Measurements from ENCODE around the gene ANXA5. TPM values are rescaled to one million over a fixed set of nuclear protein-coding genes. Genes with fewer than 3 reads are reported as not detected.

ANXA5 gene
- total RNA-seq, 2 donors from 2014 or later: 346 to 547 TPM

- no peak for DNase-seq (ENCODE audit: low spot score)
- intact Hi-C loops (cut with DNase I): loop anchor here in 1 of 2 donors (10.0 kb wide), 1 partner anchor 291 kb away; no protein-coding TSS in a partner anchor
Observed at GRCh38 chr4:121655320-121656268, 41.2 kb downstream of the ANXA5 start.

GRCh38 chr4:121654738-121655137 is 42.0 kb downstream of the ANXA5 start:
- no peak for DNase-seq (ENCODE audit: low spot score)
- intact Hi-C loops (cut with DNase I): loop anchor here in 1 of 2 donors (10.0 kb wide), 1 partner anchor 290 kb away; no protein-coding TSS in a partner anchor

- intact Hi-C loops (cut with DNase I): loop anchor here in 1 of 2 donors (10.0 kb wide), 1 partner anchor 289 kb away; no protein-coding TSS in a partner anchor
Observed at GRCh38 chr4:121653986-121654385, 42.8 kb downstream of the ANXA5 start.

GRCh38 chr4:121653214-121653613 is 43.6 kb downstream of the ANXA5 start:
- DNase-seq (ENCODE audit: low spot score): no peak
- intact Hi-C loops (cut with DNase I): loop anchor here in 1 of 2 donors (10.0 kb wide), 1 partner anchor 288 kb away; no protein-coding TSS in a partner anchor

More at GRCh38 chr4:121653986-121654385, 42.8 kb downstream of the ANXA5 start:
- DNase-seq (ENCODE audit: low spot score): no peak

GRCh38 chr4:121651597-121651996 is 45.2 kb downstream of the ANXA5 start:
- intact Hi-C loops (cut with DNase I): loop anchor here in 1 of 2 donors (10.0 kb wide), 1 partner anchor 287 kb away; no protein-coding TSS in a partner anchor
- DNase-seq (ENCODE audit: low spot score): no peak

- intact Hi-C loops (cut with DNase I): loop anchor here in 1 of 2 donors (10.0 kb wide), 1 partner anchor 286 kb away; no protein-coding TSS in a partner anchor
- DNase-seq (ENCODE audit: low spot score): no peak
Observed at GRCh38 chr4:121650741-121651140, 46.0 kb downstream of the ANXA5 start.

GRCh38 chr4:121648516-121648915 is 48.3 kb downstream of the ANXA5 start:
- intact Hi-C loops (cut with DNase I): no loop called here
- DNase-seq (ENCODE audit: low spot score): no peak

- intact Hi-C loops (cut with DNase I): no loop called here
- DNase-seq (ENCODE audit: low spot score): no peak
Observed at GRCh38 chr4:121642876-121643585, 53.7 kb downstream of the ANXA5 start.

GRCh38 chr4:121642292-121642691 is 54.5 kb downstream of the ANXA5 start:
- no peak for DNase-seq (ENCODE audit: low spot score)
- intact Hi-C loops (cut with DNase I): no loop called here

- intact Hi-C loops (cut with DNase I): no loop called here
- DNase-seq (ENCODE audit: low spot score): no peak
Observed at GRCh38 chr4:121633653-121634052, 63.1 kb downstream of the ANXA5 start.

GRCh38 chr4:121632636-121633035 is 64.1 kb downstream of the ANXA5 start:
- intact Hi-C loops (cut with DNase I): no loop called here
- DNase-seq (ENCODE audit: low spot score): no peak

Other genes starting within 250 kb of the ANXA5 start
- not detected for gene SMIM43, start 68.2 kb upstream of the ANXA5 start, total RNA-seq
- gene EXOSC9, start 104.3 kb upstream of the ANXA5 start, total RNA-seq: 10 to 100 TPM; 11.6 to 12.7 TPM
- 1 to 10 TPM in 1 of 2 donors, under 1 TPM in 1; 0.52 to 1.2 TPM for gene CCNA2, start 126.9 kb upstream of the ANXA5 start, total RNA-seq
- gene BBS7, start 173.5 kb upstream of the ANXA5 start, total RNA-seq: 10 to 100 TPM; 21.6 to 21.8 TPM

Measured in posterior vena cava (tissue), 2 donors.